Measurements from ENCODE around the gene PLVAP. TPM values are rescaled to one million over a fixed set of nuclear protein-coding genes. Genes with fewer than 3 reads are reported as not detected.

PLVAP gene
- total RNA-seq, 1 experiment from 2014 or later: not detected

DNA sequence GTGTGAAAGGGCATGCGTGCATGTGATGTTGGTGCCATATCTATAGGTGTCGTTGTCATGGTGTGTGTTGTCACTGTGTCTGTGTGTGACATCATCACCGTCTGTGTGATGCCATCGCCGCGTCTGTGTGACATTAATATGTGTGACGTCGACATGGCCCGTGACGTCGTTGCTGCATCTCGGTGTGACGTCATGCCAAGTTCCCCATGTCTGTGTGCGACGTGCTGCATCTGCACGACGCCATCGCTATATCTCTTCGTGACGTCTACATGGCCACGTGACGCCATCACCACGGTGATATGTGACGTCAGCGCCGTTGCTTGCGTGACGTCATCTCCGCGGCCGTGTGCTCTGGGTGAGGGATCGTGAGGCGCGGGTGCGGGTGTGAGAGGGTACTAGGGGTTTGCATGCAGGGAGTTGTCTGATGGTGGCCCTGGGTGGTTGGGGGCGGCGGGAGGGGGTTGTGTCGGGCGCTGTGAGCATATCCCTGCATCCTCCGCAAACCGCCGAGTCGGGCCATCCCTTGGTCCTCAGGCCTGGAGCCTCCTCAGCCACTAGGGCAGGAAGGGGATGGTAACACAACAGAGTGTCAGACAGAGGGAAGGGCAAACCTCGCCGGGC is 25.2 kb downstream of the PLVAP start:
- Mint-ChIP-seq H3K36me3 (ENCODE audit: insufficient read depth, unreplicated experiment) (no peaks in the 10 kb centered on the region), H3K9me3 (ENCODE audit: unreplicated experiment) (no peaks in the 10 kb centered on the region), H3K27me3 (ENCODE audit: insufficient read depth, unreplicated experiment) (peaks cover 6% of the 10 kb centered on the region), H3K4me1 (ENCODE audit: low read depth, unreplicated experiment) (no peaks in the 10 kb centered on the region), H3K4me3 (ENCODE audit: unreplicated experiment) (no peak overlapping the region), H3K27ac (ENCODE audit: unreplicated experiment) (no peak overlapping the region)
- intact Hi-C loops (cut with micrococcal nuclease; ENCODE audit: unreplicated experiment): no loop called here
- POLR2A ChIA-PET: no interaction called here
- DNase-seq: no peak
- BruUV-seq (replicated peaks): no TSS peak
- no peaks in the 10 kb centered on the region for H3K9me3 ChIP-seq
- CTCF ChIA-PET: no interaction called here
- TF ChIP-seq, protein P1, sequence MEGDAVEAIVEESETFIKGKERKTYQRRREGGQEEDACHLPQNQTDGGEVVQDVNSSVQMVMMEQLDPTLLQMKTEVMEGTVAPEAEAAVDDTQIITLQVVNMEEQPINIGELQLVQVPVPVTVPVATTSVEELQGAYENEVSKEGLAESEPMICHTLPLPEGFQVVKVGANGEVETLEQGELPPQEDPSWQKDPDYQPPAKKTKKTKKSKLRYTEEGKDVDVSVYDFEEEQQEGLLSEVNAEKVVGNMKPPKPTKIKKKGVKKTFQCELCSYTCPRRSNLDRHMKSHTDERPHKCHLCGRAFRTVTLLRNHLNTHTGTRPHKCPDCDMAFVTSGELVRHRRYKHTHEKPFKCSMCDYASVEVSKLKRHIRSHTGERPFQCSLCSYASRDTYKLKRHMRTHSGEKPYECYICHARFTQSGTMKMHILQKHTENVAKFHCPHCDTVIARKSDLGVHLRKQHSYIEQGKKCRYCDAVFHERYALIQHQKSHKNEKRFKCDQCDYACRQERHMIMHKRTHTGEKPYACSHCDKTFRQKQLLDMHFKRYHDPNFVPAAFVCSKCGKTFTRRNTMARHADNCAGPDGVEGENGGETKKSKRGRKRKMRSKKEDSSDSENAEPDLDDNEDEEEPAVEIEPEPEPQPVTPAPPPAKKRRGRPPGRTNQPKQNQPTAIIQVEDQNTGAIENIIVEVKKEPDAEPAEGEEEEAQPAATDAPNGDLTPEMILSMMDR (IDR thresholded peaks at IDR 0.05; ENCODE audit: insufficient read depth in 1 of 2, low read depth in 1 of 2, low read length in 1 of 2, severe bottlenecking in 1 of 2, unreplicated experiment in 1 of 2): no peak
- H3K27me3 ChIP-seq (replicated peaks; ENCODE audit: control insufficient read depth, insufficient read depth, low read length): no peaks in the 10 kb centered on the region
- no peaks in the 10 kb centered on the region for H3K4me1 ChIP-seq
- H3K4me3 ChIP-seq (ENCODE audit: low read depth, low read length): no peak overlapping the region
- H3K36me3 ChIP-seq (ENCODE audit: control insufficient read depth, insufficient read depth, low read length): no peaks in the 10 kb centered on the region

DNA sequence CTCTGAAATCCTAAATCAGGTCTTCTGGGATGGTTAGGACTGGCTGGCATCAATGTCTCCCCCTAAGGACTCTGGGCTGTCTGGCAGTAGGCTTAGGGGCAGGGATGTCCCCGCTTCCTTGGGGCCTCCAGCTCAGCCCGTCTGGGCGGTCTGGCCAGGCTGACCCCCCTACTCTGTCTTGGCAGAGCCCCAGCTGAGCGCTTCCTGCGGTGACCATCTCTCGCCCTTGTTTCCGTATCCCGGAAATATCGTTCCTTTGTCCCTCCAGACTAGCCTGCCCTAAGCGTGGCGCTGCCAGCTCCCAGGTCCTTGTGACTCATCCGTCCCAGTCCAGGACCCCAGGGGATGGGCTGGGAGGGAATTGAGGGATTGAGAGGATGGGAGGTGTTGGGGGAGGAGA is 28.4 kb downstream of the PLVAP start:
- Mint-ChIP-seq H3K4me1 (ENCODE audit: low read depth, unreplicated experiment) (no peaks in the 10 kb centered on the region), H3K36me3 (ENCODE audit: insufficient read depth, unreplicated experiment) (peaks cover 5% of the 10 kb centered on the region), H3K27me3 (ENCODE audit: insufficient read depth, unreplicated experiment) (peaks cover 6% of the 10 kb centered on the region), H3K9me3 (ENCODE audit: unreplicated experiment) (no peaks in the 10 kb centered on the region), H3K27ac (ENCODE audit: unreplicated experiment) (no peak overlapping the region), H3K4me3 (ENCODE audit: unreplicated experiment) (no peak overlapping the region)
- TF ChIP-seq, protein P1 (IDR thresholded peaks at IDR 0.05; ENCODE audit: insufficient read depth in 1 of 2, low read depth in 1 of 2, low read length in 1 of 2, severe bottlenecking in 1 of 2, unreplicated experiment in 1 of 2): no peak
- no peaks in the 10 kb centered on the region for H3K36me3 ChIP-seq (ENCODE audit: control insufficient read depth, insufficient read depth, low read length)
- ChIA-PET POLR2A (no interaction called here), CTCF (no interaction called here)
- intact Hi-C loops (cut with micrococcal nuclease; ENCODE audit: unreplicated experiment): loop anchor here (5.0 kb wide), 1 partner anchor 119 kb away; no protein-coding TSS in a partner anchor
- BruUV-seq (replicated peaks): no TSS peak
- H3K4me3 ChIP-seq (ENCODE audit: low read depth, low read length): no peak overlapping the region
- no peak for DNase-seq
- H3K4me1 ChIP-seq: no peaks in the 10 kb centered on the region
- no peaks in the 10 kb centered on the region for H3K9me3 ChIP-seq
- no peaks in the 10 kb centered on the region for H3K27me3 ChIP-seq (replicated peaks; ENCODE audit: control insufficient read depth, insufficient read depth, low read length)

DNA sequence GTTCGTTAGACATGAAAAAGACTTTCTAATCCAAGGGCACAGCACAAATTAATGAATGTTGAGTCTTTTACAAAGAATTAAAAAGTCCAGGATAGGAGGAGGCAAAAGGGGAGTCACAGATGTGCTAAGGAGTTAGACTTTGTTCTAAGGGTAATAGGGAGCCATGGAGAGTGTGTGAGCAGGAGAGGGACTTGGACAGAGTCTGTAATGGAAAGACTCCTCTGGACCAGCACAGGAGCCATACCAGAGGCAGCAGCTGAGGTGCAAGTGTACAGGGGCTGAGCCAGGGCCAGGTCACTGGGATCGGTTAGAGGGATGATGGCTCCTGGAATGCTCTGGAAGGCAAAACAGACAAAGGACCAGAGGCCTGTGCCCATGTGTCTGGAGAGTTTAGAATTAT is 29.3 kb downstream of the PLVAP start:
- Histone ChIP-seq H3K9me3 (no peaks in the 10 kb centered on the region), H3K4me1 (no peaks in the 10 kb centered on the region), H3K4me3 (ENCODE audit: low read depth, low read length) (no peak overlapping the region), H3K27me3 (replicated peaks; ENCODE audit: control insufficient read depth, insufficient read depth, low read length) (no peaks in the 10 kb centered on the region), H3K36me3 (ENCODE audit: control insufficient read depth, insufficient read depth, low read length) (no peaks in the 10 kb centered on the region)
- Mint-ChIP-seq H3K36me3 (ENCODE audit: insufficient read depth, unreplicated experiment) (peaks cover 5% of the 10 kb centered on the region), H3K27me3 (ENCODE audit: insufficient read depth, unreplicated experiment) (peaks cover 6% of the 10 kb centered on the region), H3K4me1 (ENCODE audit: low read depth, unreplicated experiment) (no peaks in the 10 kb centered on the region), H3K4me3 (ENCODE audit: unreplicated experiment) (no peak overlapping the region), H3K27ac (ENCODE audit: unreplicated experiment) (no peak overlapping the region), H3K9me3 (ENCODE audit: unreplicated experiment) (no peaks in the 10 kb centered on the region)
- TF ChIP-seq, protein P1 (IDR thresholded peaks at IDR 0.05; ENCODE audit: insufficient read depth in 1 of 2, low read depth in 1 of 2, low read length in 1 of 2, severe bottlenecking in 1 of 2, unreplicated experiment in 1 of 2): no peak
- POLR2A ChIA-PET: no interaction called here
- no TSS peak for BruUV-seq (replicated peaks)
- CTCF ChIA-PET: no interaction called here
- intact Hi-C loops (cut with micrococcal nuclease; ENCODE audit: unreplicated experiment): loop anchor here (5.0 kb wide), 1 partner anchor 119 kb away; no protein-coding TSS in a partner anchor
- DNase-seq: no peak

Data from Caco-2 (cell line).